ENCODE data around the gene ADAMTSL1.

The ADAMTSL1 gene

GRCh38 chr9:18689921-18690320 lies 216.0 kb downstream of the ADAMTSL1 start:
- in situ Hi-C loops (cut with HindIII; ENCODE audit: low sequenced_read_pairs): no loop called here

DNA sequence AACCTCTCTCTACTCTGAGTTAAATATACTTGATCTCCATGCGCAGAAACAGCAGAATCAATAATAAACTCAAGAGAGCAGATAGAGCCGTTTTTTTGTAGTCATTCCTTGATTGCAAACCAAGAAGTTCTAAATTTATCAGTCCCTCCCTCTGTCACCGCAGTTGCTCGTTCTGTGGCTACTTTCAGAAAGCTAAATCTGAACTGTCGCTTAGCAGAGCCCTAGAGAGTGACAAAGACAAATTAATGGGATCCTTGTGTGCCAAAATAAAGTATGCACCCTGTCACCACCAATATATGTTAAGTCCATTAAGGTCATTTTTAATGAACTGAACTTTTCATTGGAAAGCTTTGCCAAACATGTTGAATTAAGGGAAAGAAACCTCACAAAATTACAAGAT lies 218.3 kb downstream of the ADAMTSL1 start:
- in situ Hi-C loops (cut with HindIII; ENCODE audit: low sequenced_read_pairs): no loop called here

DNA sequence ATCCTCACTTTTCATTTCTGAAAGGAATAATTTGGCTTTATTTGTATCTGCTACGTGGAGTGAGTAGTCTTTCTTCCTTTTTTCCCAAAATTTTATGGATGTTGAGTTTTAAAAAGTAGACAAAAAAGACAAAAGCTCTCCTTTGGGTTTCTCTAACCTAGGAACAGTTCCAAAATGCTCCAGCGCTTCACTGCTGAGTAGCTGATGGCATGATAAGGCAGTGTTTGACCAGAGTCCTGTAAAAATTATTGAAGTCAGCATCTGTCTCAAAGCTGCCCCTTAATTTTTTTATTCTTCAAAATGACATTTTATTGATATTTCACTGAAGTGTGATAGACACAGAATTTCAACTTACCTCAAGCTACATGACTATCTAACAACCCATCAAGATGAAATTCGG lies 219.0 kb downstream of the ADAMTSL1 start:
- in situ Hi-C loops (cut with HindIII; ENCODE audit: low sequenced_read_pairs): no loop called here

- in situ Hi-C loops (cut with HindIII; ENCODE audit: low sequenced_read_pairs): no loop called here
These were observed 221.2 kb downstream of the ADAMTSL1 start for GRCh38 chr9:18694959-18695668.

DNA sequence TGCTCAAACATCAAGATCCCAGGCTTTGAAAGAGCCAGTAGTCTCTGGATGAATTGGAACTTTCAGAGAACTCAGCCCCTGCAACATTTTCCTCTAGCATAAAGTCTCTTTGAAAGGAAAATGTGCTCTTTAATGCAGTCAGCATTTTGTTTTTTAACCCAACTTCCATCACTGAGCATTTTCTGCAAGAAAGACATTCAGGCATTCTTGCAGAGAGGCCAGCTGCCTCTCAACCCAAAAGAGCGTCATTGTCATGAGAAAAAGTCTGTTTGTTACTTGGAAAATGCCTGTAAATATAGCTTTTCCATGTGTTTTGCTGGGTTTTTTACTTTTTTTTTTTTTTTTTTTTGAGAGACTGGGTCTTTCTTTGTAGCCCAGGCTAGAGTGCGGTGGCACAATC lies 225.0 kb downstream of the ADAMTSL1 start:
- in situ Hi-C loops (cut with HindIII; ENCODE audit: low sequenced_read_pairs): no loop called here

DNA sequence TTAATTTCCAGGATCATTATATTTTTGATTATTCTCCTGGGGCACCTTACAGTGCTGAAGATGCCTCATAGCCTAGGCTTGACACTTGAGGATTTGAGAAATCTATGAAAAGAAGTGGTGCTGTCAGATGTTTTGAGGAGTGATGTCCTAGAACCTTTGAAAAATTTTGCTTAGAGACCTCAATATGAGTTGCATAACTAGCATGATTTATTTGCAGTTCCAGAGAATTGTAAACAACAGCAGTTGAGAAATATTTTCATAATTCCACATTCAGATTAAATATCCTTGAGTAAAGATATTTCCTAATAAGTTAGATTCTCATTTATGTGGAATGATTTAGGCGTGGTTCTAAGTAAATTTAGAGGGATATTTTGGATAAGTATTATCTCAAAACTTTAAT lies 225.8 kb downstream of the ADAMTSL1 start:
- in situ Hi-C loops (cut with HindIII; ENCODE audit: low sequenced_read_pairs): no loop called here

DNA sequence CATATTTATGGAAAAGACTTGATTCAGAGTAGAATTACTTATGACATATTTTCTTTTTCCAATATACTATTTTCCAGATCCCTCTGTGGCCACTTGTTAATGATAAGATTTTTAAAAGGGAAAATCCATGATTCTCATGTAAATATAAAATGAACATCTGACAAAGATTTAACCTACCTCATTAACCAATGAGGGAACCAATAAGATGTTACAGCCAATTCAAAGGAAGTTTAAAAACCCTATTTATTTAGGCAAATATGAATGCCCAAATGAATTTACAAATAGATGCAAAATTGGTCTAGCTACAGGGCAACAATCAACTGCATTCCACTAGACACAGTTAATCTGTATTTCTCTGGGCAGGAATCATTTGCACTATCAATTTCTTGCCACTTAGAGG lies 226.8 kb downstream of the ADAMTSL1 start:
- in situ Hi-C loops (cut with HindIII; ENCODE audit: low sequenced_read_pairs): no loop called here

- in situ Hi-C loops (cut with HindIII; ENCODE audit: low sequenced_read_pairs): no loop called here
These were observed 229.4 kb downstream of the ADAMTSL1 start for GRCh38 chr9:18703151-18703900.

GRCh38 chr9:18703901-18704379 lies 230.0 kb downstream of the ADAMTSL1 start:
- in situ Hi-C loops (cut with HindIII; ENCODE audit: low sequenced_read_pairs): no loop called here

DNA sequence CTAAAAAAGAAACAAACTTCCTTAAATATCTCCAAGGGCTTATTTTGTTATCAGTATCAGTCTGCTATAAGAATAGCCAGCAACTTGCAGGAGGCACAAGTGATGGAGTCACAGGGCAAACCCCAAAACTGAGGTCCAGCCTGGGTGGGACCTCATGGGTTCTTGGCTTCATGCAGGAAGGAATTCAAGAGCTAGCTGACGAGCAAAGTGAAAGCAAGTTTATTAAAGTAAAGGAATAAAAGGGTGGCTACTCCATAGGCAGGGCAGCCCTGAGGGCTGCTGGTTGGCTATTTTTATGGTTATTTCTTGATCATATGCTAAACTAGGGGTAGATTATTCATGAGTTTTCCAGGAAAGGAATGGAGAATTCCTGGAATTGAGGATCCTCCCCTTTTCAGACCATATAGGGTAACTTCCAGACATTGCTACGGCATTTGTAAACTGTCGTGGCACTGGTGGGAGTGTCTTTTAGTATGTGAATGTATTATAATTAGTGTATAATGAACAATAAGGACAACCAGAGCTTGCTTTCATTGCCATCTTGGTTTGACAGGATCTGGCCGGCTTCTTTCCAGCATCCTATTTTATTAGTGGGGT lies 231.9 kb downstream of the ADAMTSL1 start:
- in situ Hi-C loops (cut with HindIII; ENCODE audit: low sequenced_read_pairs): no loop called here

DNA sequence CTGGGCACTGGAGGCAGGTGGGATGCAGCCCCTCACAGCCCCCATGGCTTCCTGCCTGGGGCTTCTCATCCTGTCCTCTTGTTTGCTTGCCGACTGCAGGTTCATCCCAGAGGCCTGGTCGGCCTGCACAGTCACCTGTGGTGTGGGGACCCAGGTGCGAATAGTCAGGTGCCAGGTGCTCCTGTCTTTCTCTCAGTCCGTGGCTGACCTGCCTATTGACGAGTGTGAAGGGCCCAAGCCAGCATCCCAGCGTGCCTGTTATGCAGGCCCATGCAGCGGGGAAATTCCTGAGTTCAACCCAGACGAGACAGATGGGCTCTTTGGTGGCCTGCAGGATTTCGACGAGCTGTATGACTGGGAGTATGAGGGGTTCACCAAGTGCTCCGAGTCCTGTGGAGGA lies 232.7 kb downstream of the ADAMTSL1 start:
- in situ Hi-C loops (cut with HindIII; ENCODE audit: low sequenced_read_pairs): no loop called here

GRCh38 chr9:18707061-18707461 lies 233.1 kb downstream of the ADAMTSL1 start:
- in situ Hi-C loops (cut with HindIII; ENCODE audit: low sequenced_read_pairs): no loop called here

DNA sequence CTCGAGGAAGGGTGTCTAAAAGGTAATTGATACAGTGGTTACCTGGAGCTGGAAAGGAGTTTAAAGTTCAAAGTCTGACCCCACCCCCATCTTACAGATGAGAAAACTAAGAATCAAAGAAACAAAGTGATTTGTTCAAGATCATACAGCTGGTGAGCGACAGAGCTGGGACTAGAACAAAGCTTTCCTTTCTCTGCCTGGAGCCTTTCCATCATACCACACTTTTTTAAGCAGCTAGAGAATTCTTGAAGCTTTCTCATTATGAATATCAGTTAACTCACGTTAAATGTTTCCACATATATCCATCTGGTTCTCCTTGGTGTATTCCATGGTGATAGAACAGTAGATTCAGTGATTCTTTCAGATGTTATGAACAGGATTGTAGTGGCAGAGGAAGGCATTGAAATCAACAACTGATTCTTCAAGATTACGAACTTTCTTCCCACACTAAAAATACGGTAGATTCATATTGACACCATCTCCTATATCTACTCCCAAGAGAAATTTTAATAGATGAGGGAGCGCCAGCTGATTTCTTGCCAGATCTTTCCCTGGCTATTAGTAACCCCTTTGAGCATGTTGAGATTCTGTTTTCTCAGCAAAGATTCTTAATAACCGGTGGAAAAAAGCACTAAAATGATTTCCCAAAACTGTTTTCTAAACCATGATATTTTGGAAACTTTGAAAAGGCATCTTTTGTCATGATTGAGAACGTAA lies 233.7 kb downstream of the ADAMTSL1 start:
- in situ Hi-C loops (cut with HindIII; ENCODE audit: low sequenced_read_pairs): no loop called here

DNA sequence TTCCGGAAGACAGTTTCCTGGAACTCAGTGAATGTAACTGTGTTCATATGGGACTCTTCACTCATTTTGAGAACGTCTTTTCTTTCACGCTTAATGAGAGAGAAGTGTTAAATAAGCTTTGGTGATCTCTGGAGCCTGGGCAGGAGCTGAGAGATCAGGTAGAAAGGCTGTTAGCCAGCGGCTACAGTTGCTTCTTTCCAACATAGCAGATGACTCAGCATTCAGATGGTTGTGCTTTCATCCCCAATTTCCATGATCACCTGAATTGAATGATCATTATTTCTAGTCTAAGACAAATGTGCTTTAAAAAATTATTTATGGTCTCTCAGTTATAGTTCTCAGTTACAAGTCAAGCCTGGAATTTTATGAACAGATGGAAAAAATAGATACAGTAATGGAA lies 234.5 kb downstream of the ADAMTSL1 start:
- in situ Hi-C loops (cut with HindIII; ENCODE audit: low sequenced_read_pairs): no loop called here

- in situ Hi-C loops (cut with HindIII; ENCODE audit: low sequenced_read_pairs): no loop called here
These were observed 236.1 kb downstream of the ADAMTSL1 start for GRCh38 chr9:18710065-18710464.

- in situ Hi-C loops (cut with HindIII; ENCODE audit: low sequenced_read_pairs): no loop called here
These were observed 243.8 kb downstream of the ADAMTSL1 start for GRCh38 chr9:18717759-18718158.

DNA sequence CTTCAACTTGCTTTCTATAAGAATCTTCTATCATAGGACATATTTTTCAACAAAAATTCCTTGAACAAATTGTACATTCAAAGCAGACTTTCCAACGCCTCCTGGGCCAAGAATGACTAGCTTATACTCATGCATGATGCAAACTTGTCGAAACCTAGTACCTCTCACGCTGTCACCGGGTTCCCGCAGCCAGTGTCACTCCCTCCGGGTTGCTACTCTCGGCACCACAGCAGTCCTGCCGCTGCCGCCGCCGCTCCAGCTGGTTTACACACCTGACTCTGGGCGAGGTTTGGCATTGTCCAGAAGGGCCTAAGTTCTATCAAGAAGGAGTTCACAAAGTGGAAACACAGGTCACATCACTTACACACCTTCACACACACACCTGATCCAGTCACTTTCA lies 244.4 kb downstream of the ADAMTSL1 start:
- in situ Hi-C loops (cut with HindIII; ENCODE audit: low sequenced_read_pairs): no loop called here

GRCh38 chr9:18718932-18719331 lies 245.0 kb downstream of the ADAMTSL1 start:
- in situ Hi-C loops (cut with HindIII; ENCODE audit: low sequenced_read_pairs): no loop called here

- in situ Hi-C loops (cut with HindIII; ENCODE audit: low sequenced_read_pairs): no loop called here
These were observed 246.7 kb downstream of the ADAMTSL1 start for GRCh38 chr9:18720691-18721090.

- in situ Hi-C loops (cut with HindIII; ENCODE audit: low sequenced_read_pairs): no loop called here
These were observed 247.5 kb downstream of the ADAMTSL1 start for GRCh38 chr9:18721267-18721994.

DNA sequence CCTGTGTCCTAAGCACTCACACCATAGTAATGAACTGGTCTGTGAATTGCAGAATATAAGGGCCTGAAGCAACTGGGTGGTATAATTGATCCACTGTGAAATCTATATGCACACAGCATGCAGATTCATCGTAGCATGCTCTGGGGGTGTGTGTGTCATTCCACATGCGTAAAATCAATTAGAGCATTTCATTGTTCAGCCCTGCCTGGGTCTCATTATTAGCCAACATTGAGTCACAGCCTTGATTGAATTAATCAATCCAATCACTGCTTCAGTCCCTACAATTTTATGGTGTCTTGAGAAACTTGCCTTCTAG lies 248.0 kb downstream of the ADAMTSL1 start:
- in situ Hi-C loops (cut with HindIII; ENCODE audit: low sequenced_read_pairs): no loop called here
